Measurements from ENCODE around the gene COL18A1. TPM values are rescaled to one million over a fixed set of nuclear protein-coding genes. Genes with fewer than 3 reads are reported as not detected.

The COL18A1 gene
- total RNA-seq, 1 donor from 2014 or later, result 15.4 TPM

- DNase-seq, result no peak
Measured at GRCh38 chr21:45507888-45508508, 103.0 kb downstream of the COL18A1 start.

- no peak for DNase-seq
Measured at GRCh38 chr21:45508607-45509565, 103.9 kb downstream of the COL18A1 start.

- DNase-seq, result no peak
Measured at GRCh38 chr21:45509566-45510465, 104.9 kb downstream of the COL18A1 start.

GRCh38 chr21:45510466-45510955 lies 105.5 kb downstream of the COL18A1 start:
- no peak for DNase-seq

GRCh38 chr21:45511007-45511406 lies 106.0 kb downstream of the COL18A1 start:
- DNase-seq, result no peak

- no peak for DNase-seq
Measured at GRCh38 chr21:45511661-45512431, 106.9 kb downstream of the COL18A1 start.

GRCh38 chr21:45512626-45513002 lies 107.6 kb downstream of the COL18A1 start:
- DNase-seq, result no peak

GRCh38 chr21:45513003-45513717 lies 108.2 kb downstream of the COL18A1 start:
- no peak for DNase-seq

- DNase-seq, result no peak
Measured at GRCh38 chr21:45513741-45514310, 108.9 kb downstream of the COL18A1 start.

- DNase-seq, result no peak
Measured at GRCh38 chr21:45514311-45515021, 109.5 kb downstream of the COL18A1 start.

- no peak for DNase-seq
Measured at GRCh38 chr21:45515241-45516061, 110.5 kb downstream of the COL18A1 start.

- no peak for DNase-seq
Measured at GRCh38 chr21:45516071-45516670, 111.2 kb downstream of the COL18A1 start.

- DNase-seq, result no peak
Measured at GRCh38 chr21:45516671-45517151, 111.7 kb downstream of the COL18A1 start.

- DNase-seq, result no peak
Measured at GRCh38 chr21:45517249-45518065, 112.5 kb downstream of the COL18A1 start.

- DNase-seq, result no peak
Measured at GRCh38 chr21:45518742-45519141, 113.8 kb downstream of the COL18A1 start.

GRCh38 chr21:45519182-45519581 lies 114.2 kb downstream of the COL18A1 start:
- DNase-seq, result no peak

GRCh38 chr21:45521241-45521640 lies 116.3 kb downstream of the COL18A1 start:
- DNase-seq, result no peak
